HG03457 (cell line): ENCODE data around the gene CD86.
"Not testable (repeated sequence)": the region's sequence is repeated elsewhere in the genome, so short reads cannot be mapped to it uniquely, and the experiment has no call there.

Source experiments
- ATAC-seq: cut with Tn5 transposase; IDR thresholded peaks from one replicate; pipeline ENCODE4 v1.9.1; 2021; ENCODE audit warnings: moderate number of reproducible peaks; ENCODE audit not compliant: unreplicated experiment

The CD86 gene

GRCh38 chr3:122148941-122149627, 93.9 kb downstream of the CD86 start:
- no peak for ATAC-seq

GRCh38 chr3:122151480-122151879, 96.3 kb downstream of the CD86 start:
- ATAC-seq, result no peak

- ATAC-seq, result not testable (repeated sequence)
Observed at GRCh38 chr3:122164983-122165382, 109.8 kb downstream of the CD86 start.

GRCh38 chr3:122167630-122168029, 112.5 kb downstream of the CD86 start:
- no peak for ATAC-seq

- no peak for ATAC-seq
Observed at GRCh38 chr3:122168044-122168443, 112.9 kb downstream of the CD86 start.

- ATAC-seq, result no peak
Observed at GRCh38 chr3:122169911-122170310, 114.7 kb downstream of the CD86 start.
